Keratinocyte (primary cell): ENCODE data around the gene MEGF10. TPM values are rescaled to one million over a fixed set of nuclear protein-coding genes. Genes with fewer than 3 reads are reported as not detected.

ENCODE experiments used
- DNase-seq: peaks from one replicate; pipeline ENCODE4 v3.0.0-alpha.2; 2011; ENCODE audit warnings: low read depth, missing footprints, low spot score
- FAIRE-seq: peaks from 2 replicates; lab custom pipeline; 2011; peaks lifted over from hg19 to GRCh38; lab: Jason Lieb, UNC
- H2AFZ ChIP-seq: 2 replicates; pipeline ENCODE4 v1.6.0; 2012; ENCODE audit warnings: low read length, control low read depth, inconsistent platforms; ENCODE audit not compliant: control insufficient read depth
- H3K27ac ChIP-seq: 2 replicates; pipeline ENCODE4 v1.5.1; 2011; ENCODE audit warnings: low read length; ENCODE audit not compliant: control insufficient read depth, insufficient read depth
- H3K27me3 ChIP-seq: 3 replicates; pipeline ENCODE4 v1.6.0; 2011; ENCODE audit warnings: low read length; ENCODE audit not compliant: control insufficient read depth, insufficient read depth; ENCODE audit errors: extremely low read depth
- H3K36me3 ChIP-seq, 2 experiments: 2 replicates in 1 of 2; 3 replicates in 1 of 2; pipeline ENCODE4 v1.5.1; 2011; ENCODE audit warnings: low read length in 2 of 2, mild to moderate bottlenecking in 1 of 2; ENCODE audit not compliant: control insufficient read depth in 2 of 2, insufficient read depth in 2 of 2; ENCODE audit errors: extremely low read depth in 1 of 2
- H3K4me1 ChIP-seq: 3 replicates; pipeline ENCODE4 v1.5.1; 2011; ENCODE audit warnings: low read length; ENCODE audit not compliant: control insufficient read depth, insufficient read depth; ENCODE audit errors: extremely low read depth
- H3K4me2 ChIP-seq: 3 replicates; pipeline ENCODE4 v1.6.0; 2011; ENCODE audit warnings: low read depth, low read length; ENCODE audit not compliant: control insufficient read depth, insufficient read depth; ENCODE audit errors: extremely low read depth
- H3K4me3 ChIP-seq, 3 experiments: fragments of 200-600 bp in 1 of 3; sonication (generic) in 1 of 3; 2 replicates in 2 of 3; 3 replicates in 1 of 3; pipeline ENCODE4 v1.5.1; 2011 to 2016; ENCODE audit warnings: low read length in 3 of 3, mild to moderate bottlenecking in 3 of 3, control low read depth in 2 of 3, inconsistent platforms in 1 of 3, low read depth in 1 of 3, mixed read lengths in 1 of 3, mixed run types in 1 of 3, moderate library complexity in 1 of 3; ENCODE audit not compliant: control insufficient read depth in 2 of 3, insufficient read depth in 2 of 3; ENCODE audit errors: extremely low read depth in 1 of 3
- H3K79me2 ChIP-seq: 2 replicates; pipeline ENCODE4 v1.6.0; 2012; ENCODE audit warnings: low read length; ENCODE audit not compliant: control insufficient read depth, insufficient read depth
- H3K9ac ChIP-seq: 3 replicates; pipeline ENCODE4 v1.6.0; 2011; ENCODE audit warnings: low read length; ENCODE audit not compliant: control insufficient read depth, insufficient read depth; ENCODE audit errors: extremely low read depth
- H3K9me1 ChIP-seq: 3 replicates; pipeline ENCODE4 v1.6.0; 2011; ENCODE audit warnings: low read length; ENCODE audit not compliant: control insufficient read depth, insufficient read depth; ENCODE audit errors: extremely low read depth
- H3K9me3 ChIP-seq: 2 replicates; pipeline ENCODE4 v1.5.1; 2012; ENCODE audit warnings: low read depth, low read length; ENCODE audit not compliant: control insufficient read depth
- H4K20me1 ChIP-seq: 3 replicates; pipeline ENCODE4 v1.6.0; 2011; ENCODE audit warnings: low read length; ENCODE audit not compliant: control insufficient read depth, insufficient read depth; ENCODE audit errors: extremely low read depth
- CTCF ChIP-seq, 3 experiments: IDR thresholded peaks in 1 of 3; conservative IDR thresholded peaks in 1 of 3; optimal IDR thresholded peaks in 1 of 3; 2 replicates in 2 of 3; 3 replicates in 1 of 3; pipeline versions ENCODE3 to v1.5.1; 2011; ENCODE audit warnings: low read length in 3 of 3, mild to moderate bottlenecking in 3 of 3, moderate library complexity in 2 of 3, control low read depth in 1 of 3, inconsistent platforms in 1 of 3; ENCODE audit not compliant: insufficient read depth in 2 of 3; ENCODE audit errors: extremely low read depth in 1 of 3
- EZH2 ChIP-seq: IDR thresholded peaks from one replicate; pipeline ENCODE4 v1.6.1; 2012; ENCODE audit warnings: inconsistent platforms, mild to moderate bottlenecking, low read length, moderate library complexity
- dilution Hi-C: fragments of 300-500 bp; cut with MboI; formaldehyde crosslinking; loops from one replicate; pipeline ENCODE4 v1.7.0; 2020; ENCODE audit warnings: low sequenced_read_pairs; ENCODE audit not compliant: extremely low pct_ligation_motif_present
- polyA plus RNA-seq, 5 experiments: library from polyadenylated mRNA; depleted of rRNA in 3 of 5; stranded (reverse) in 3 of 5; stranded (forward) in 1 of 5; unstranded in 1 of 5; fragments of >200 nt; gene quantifications; 1 replicate in 1 of 5; 2 replicates in 3 of 5; 3 replicates in 1 of 5; pipeline versions ENCODE4 v1.2.1 to v1.2.3, GENCODE V29; 2011 to 2012; ENCODE audit warnings: missing spikeins in 2 of 5, low read depth in 1 of 5, low replicate concordance in 1 of 5

Gene MEGF10
- polyA plus RNA-seq, 1 donor (not counting 4 experiments of a cell fraction or from before 2014, with no cell fraction given), result not detected

DNA sequence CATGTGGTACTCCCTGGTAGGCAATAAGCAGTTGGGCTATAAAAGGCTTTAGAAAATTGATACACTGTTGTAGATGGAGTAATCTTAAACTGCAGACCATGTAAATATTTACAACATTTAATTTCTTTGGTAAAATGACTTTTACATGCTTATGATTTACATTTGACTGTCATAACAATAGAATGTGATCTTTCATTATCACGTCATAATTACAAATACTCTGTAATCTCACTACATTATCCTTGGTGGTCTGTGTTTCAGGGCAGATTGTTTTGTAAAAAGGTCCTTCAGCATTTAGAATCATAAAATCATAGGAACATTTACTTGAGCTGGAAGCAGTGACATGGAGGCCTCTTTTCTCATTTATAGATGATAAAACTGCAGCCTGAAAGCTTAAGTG is 153.6 kb downstream of the MEGF10 start:
- no peak for DNase-seq
- TF ChIP-seq CTCF (optimal IDR thresholded peaks at IDR 0.05 in 1 of 3, IDR thresholded peaks at IDR 0.05 in 1 of 3, conservative IDR thresholded peaks at IDR 0.05 in 1 of 3; ENCODE audit: extremely low read depth in 1 of 3, insufficient read depth in 2 of 3, low read length in 3 of 3), result no peak
- TF ChIP-seq EZH2, result no peak
- no peak for FAIRE-seq
- Histone ChIP-seq H3K4me3 (no peak overlapping the region), H3K4me2 (no peak overlapping the region), H3K27me3 (peaks cover 3% of the 10 kb centered on the region), H3K4me1 (no peaks in the 10 kb centered on the region), H3K36me3 (no peaks in the 10 kb centered on the region), H2AFZ (no peak overlapping the region), H3K9me3 (no peaks in the 10 kb centered on the region), H3K9me1 (no peaks in the 10 kb centered on the region), H4K20me1 (no peaks in the 10 kb centered on the region), H3K79me2 (no peaks in the 10 kb centered on the region), H3K27ac (no peak overlapping the region), H3K9ac (no peak overlapping the region)
- dilution Hi-C loops, result no loop called here

DNA sequence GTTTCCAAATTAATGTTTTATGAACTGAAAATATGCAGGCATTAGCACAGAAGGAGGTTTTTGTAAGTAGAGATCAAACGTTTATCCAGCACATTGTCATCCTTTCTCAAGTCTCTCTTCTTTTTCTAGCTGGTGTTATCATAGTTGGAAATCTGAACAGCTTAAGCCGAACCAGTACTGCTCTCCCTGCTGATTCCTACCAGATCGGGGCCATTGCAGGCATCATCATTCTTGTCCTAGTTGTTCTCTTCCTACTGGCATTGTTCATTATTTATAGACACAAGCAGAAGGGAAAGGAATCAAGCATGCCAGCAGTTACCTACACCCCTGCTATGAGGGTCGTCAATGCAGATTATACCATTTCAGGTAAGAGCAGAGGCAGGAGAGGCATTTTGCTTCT is 154.7 kb downstream of the MEGF10 start:
- Histone ChIP-seq H2AFZ (no peak overlapping the region), H3K27ac (no peak overlapping the region), H3K36me3 (no peaks in the 10 kb centered on the region), H3K4me2 (no peak overlapping the region), H3K27me3 (no peaks in the 10 kb centered on the region), H3K9me1 (no peaks in the 10 kb centered on the region), H3K4me3 (no peak overlapping the region), H3K9me3 (no peaks in the 10 kb centered on the region), H3K4me1 (no peaks in the 10 kb centered on the region), H4K20me1 (no peaks in the 10 kb centered on the region), H3K79me2 (no peaks in the 10 kb centered on the region), H3K9ac (no peak overlapping the region)
- FAIRE-seq, result no peak
- dilution Hi-C loops, result no loop called here
- DNase-seq, result no peak
- TF ChIP-seq EZH2, result no peak
- no peak for TF ChIP-seq CTCF (optimal IDR thresholded peaks at IDR 0.05 in 1 of 3, IDR thresholded peaks at IDR 0.05 in 1 of 3, conservative IDR thresholded peaks at IDR 0.05 in 1 of 3; ENCODE audit: extremely low read depth in 1 of 3, insufficient read depth in 2 of 3, low read length in 3 of 3)
